Panc1 (cell line): Measurements from ENCODE around the gene JAM2.

Experiments
- CTCF ChIP-seq: fragments of 450-650 bp; IDR thresholded peaks from 2 replicates; pipeline ENCODE4 v1.5.1; 2017; ENCODE audit warnings: mild to moderate bottlenecking
- POLR2AphosphoS5 ChIP-seq: IDR thresholded peaks from 2 replicates; pipeline ENCODE4 v1.6.1; 2012; ENCODE audit warnings: mild to moderate bottlenecking, low read depth, low read length, moderate library complexity
- REST ChIP-seq, 2 experiments: IDR thresholded peaks; 2 replicates each; pipeline ENCODE4 v1.6.1; 2011 to 2012; ENCODE audit warnings: low read depth in 2 of 2, control low read depth in 1 of 2, low read length in 1 of 2, mild to moderate bottlenecking in 1 of 2, moderate library complexity in 1 of 2; ENCODE audit not compliant: insufficient read depth in 1 of 2
- SIN3A ChIP-seq: IDR thresholded peaks from 2 replicates; pipeline ENCODE4 v1.6.1; 2012; ENCODE audit warnings: low read depth, mild to moderate bottlenecking, low read length, moderate library complexity, borderline replicate concordance; ENCODE audit not compliant: insufficient read depth
- TCF7L2 ChIP-seq: IDR thresholded peaks from 2 replicates; pipeline ENCODE4 v1.6.1; 2011; ENCODE audit warnings: mild to moderate bottlenecking, low read depth, low read length, inconsistent platforms

- TF ChIP-seq CTCF = no peak
- TF ChIP-seq POLR2AphosphoS5 = no peak
- no peak for TF ChIP-seq REST (IDR thresholded peaks at IDR 0.05; ENCODE audit: insufficient read depth in 1 of 2, low read depth in 2 of 2, low read length in 1 of 2)
- TF ChIP-seq SIN3A = no peak
- TF ChIP-seq TCF7L2 = no peak
Observed at GRCh38 chr21:25625036-25625435, 14.0 kb upstream of the JAM2 start.
